ENCODE data around the gene CD300H.

DNA sequence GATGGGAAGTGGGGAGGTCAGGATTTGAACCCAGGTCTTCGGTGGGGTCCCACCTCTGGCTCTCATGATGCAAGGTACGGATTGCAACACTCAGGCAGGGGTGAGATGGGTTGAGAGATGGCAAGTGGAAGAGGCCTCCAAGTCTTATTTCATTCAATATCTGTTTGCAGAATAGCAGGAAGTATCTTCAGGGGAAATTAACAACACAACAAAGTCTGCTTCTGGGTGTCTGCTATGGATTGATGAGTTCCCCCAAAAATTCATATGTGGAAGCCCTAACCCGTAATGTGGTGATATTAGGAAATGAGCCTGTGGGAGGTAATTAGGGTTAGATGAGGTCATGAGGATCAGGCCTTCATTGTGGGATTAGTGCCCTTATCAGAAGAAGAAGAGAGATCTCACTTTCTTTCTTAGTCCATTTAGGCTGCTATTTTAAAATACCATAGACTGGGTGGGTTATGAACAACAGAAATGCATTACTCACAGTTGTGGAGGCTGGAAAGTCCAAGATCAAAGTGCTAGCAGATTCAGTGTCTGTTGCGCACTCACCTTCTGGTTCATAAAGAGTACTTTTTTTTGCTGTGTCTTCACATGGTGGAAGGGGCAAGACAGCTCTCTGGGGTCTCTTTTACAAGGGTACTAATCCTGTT, 4.4 kb upstream of the CD300H start:
- TF ChIP-seq CTCF (conservative IDR thresholded peaks at IDR 0.05 in 1 of 2, IDR thresholded peaks at IDR 0.05 in 1 of 2; ENCODE audit: extremely low read depth in 1 of 2, insufficient read depth in 1 of 2, low read depth in 1 of 2, low read length in 2 of 2) (no peak), EZH2 (IDR thresholded peaks at IDR 0.05; ENCODE audit: borderline replicate concordance, low read length) (no peak)

Data from mammary epithelial cell (primary cell).